ENCODE results near the gene AGBL3. TPM values are rescaled to one million over a fixed set of nuclear protein-coding genes. Genes with fewer than 3 reads are reported as not detected.

AGBL3 gene
- total RNA-seq, 1 donor from 2014 or later = 3.4 TPM

- no peaks in the 10 kb centered on the region for H3K27me3 Mint-ChIP-seq
- DNase-seq = no peak
- H3K27ac Mint-ChIP-seq = no peak overlapping the region
- H3K4me1 Mint-ChIP-seq = peaks cover 11% of the 10 kb centered on the region
- H3K4me3 Mint-ChIP-seq = no peak overlapping the region
- H3K36me3 Mint-ChIP-seq (ENCODE audit: low read depth) = peaks cover 15% of the 10 kb centered on the region
- intact Hi-C loops (cut with micrococcal nuclease) = loop anchor here (10.0 kb wide), 2 partner anchors 721 to 809 kb away; partner anchors contain the start of gene AKR1B1
- H3K9me3 Mint-ChIP-seq = peaks cover 6% of the 10 kb centered on the region
Measured at GRCh38 chr7:135175931-135176330, 189.6 kb downstream of the AGBL3 start.

- H3K27me3 Mint-ChIP-seq = no peaks in the 10 kb centered on the region
- intact Hi-C loops (cut with micrococcal nuclease) = loop anchor here (10.0 kb wide), 2 partner anchors 722 to 808 kb away; partner anchors contain the start of gene AKR1B1
- no peak for DNase-seq
- no peak overlapping the region for H3K4me3 Mint-ChIP-seq
- H3K4me1 Mint-ChIP-seq = peaks cover 2% of the 10 kb centered on the region
- peaks cover 26% of the 10 kb centered on the region for H3K36me3 Mint-ChIP-seq (ENCODE audit: low read depth)
- H3K27ac Mint-ChIP-seq = no peak overlapping the region
- H3K9me3 Mint-ChIP-seq = peaks cover 6% of the 10 kb centered on the region
Measured at GRCh38 chr7:135177028-135177696, 190.9 kb downstream of the AGBL3 start.

- DNase-seq = no peak
- Mint-ChIP-seq H3K27me3 (no peaks in the 10 kb centered on the region), H3K9me3 (peaks cover 13% of the 10 kb centered on the region), H3K27ac (no peak overlapping the region), H3K4me3 (no peak overlapping the region), H3K36me3 (ENCODE audit: low read depth) (peaks cover 38% of the 10 kb centered on the region), H3K4me1 (no peaks in the 10 kb centered on the region)
- intact Hi-C loops (cut with micrococcal nuclease) = loop anchor here (10.0 kb wide), 2 partner anchors 724 to 806 kb away; partner anchors contain the start of gene AKR1B1
Measured at GRCh38 chr7:135178364-135178763, 192.1 kb downstream of the AGBL3 start.

GRCh38 chr7:135179321-135179925 lies 193.1 kb downstream of the AGBL3 start:
- Mint-ChIP-seq H3K4me3 (no peak overlapping the region), H3K27me3 (no peaks in the 10 kb centered on the region), H3K9me3 (peaks cover 13% of the 10 kb centered on the region), H3K4me1 (no peaks in the 10 kb centered on the region), H3K36me3 (ENCODE audit: low read depth) (peaks cover 48% of the 10 kb centered on the region), H3K27ac (no peak overlapping the region)
- no peak for DNase-seq
- intact Hi-C loops (cut with micrococcal nuclease) = loop anchor here (10.0 kb wide), 2 partner anchors 725 to 805 kb away; partner anchors contain the start of gene AKR1B1

- Mint-ChIP-seq H3K27ac (no peak overlapping the region), H3K4me3 (no peak overlapping the region), H3K9me3 (peaks cover 13% of the 10 kb centered on the region), H3K36me3 (ENCODE audit: low read depth) (peaks cover 50% of the 10 kb centered on the region), H3K4me1 (no peaks in the 10 kb centered on the region), H3K27me3 (no peaks in the 10 kb centered on the region)
- no peak for DNase-seq
- intact Hi-C loops (cut with micrococcal nuclease) = no loop called here
Measured at GRCh38 chr7:135180122-135180521, 193.8 kb downstream of the AGBL3 start.

- Mint-ChIP-seq H3K4me1 (no peaks in the 10 kb centered on the region), H3K4me3 (no peak overlapping the region), H3K9me3 (peaks cover 13% of the 10 kb centered on the region), H3K36me3 (ENCODE audit: low read depth) (peaks cover 51% of the 10 kb centered on the region), H3K27ac (no peak overlapping the region), H3K27me3 (no peaks in the 10 kb centered on the region)
- no peak for DNase-seq
- intact Hi-C loops (cut with micrococcal nuclease) = no loop called here
Measured at GRCh38 chr7:135181261-135181928, 195.1 kb downstream of the AGBL3 start.

- Mint-ChIP-seq H3K27ac (no peak overlapping the region), H3K4me1 (peaks cover 5% of the 10 kb centered on the region), H3K9me3 (peaks cover 13% of the 10 kb centered on the region), H3K27me3 (no peaks in the 10 kb centered on the region), H3K36me3 (ENCODE audit: low read depth) (peaks cover 57% of the 10 kb centered on the region), H3K4me3 (no peak overlapping the region)
- DNase-seq = no peak
- intact Hi-C loops (cut with micrococcal nuclease) = no loop called here
Measured at GRCh38 chr7:135181929-135182678, 195.8 kb downstream of the AGBL3 start.

GRCh38 chr7:135183478-135183877 lies 197.2 kb downstream of the AGBL3 start:
- Mint-ChIP-seq H3K4me3 (no peak overlapping the region), H3K9me3 (peaks cover 10% of the 10 kb centered on the region), H3K4me1 (peaks cover 5% of the 10 kb centered on the region), H3K27me3 (no peaks in the 10 kb centered on the region), H3K27ac (no peak overlapping the region), H3K36me3 (ENCODE audit: low read depth) (peaks cover 65% of the 10 kb centered on the region)
- intact Hi-C loops (cut with micrococcal nuclease) = no loop called here
- no peak for DNase-seq

- Mint-ChIP-seq H3K27me3 (no peaks in the 10 kb centered on the region), H3K36me3 (ENCODE audit: low read depth) (peaks cover 63% of the 10 kb centered on the region), H3K9me3 (peaks cover 10% of the 10 kb centered on the region), H3K4me1 (peaks cover 5% of the 10 kb centered on the region), H3K27ac (no peak overlapping the region), H3K4me3 (no peak overlapping the region)
- intact Hi-C loops (cut with micrococcal nuclease) = no loop called here
- DNase-seq = no peak
Measured at GRCh38 chr7:135184254-135184841, 198.0 kb downstream of the AGBL3 start.

Other genes with a start within 250 kb of the AGBL3 start
- 7.2 and 8.2 TPM in 2 replicates for gene CALD1, start 206.9 kb upstream of the AGBL3 start, total RNA-seq
- gene TMEM140, start 161.6 kb downstream of the AGBL3 start, total RNA-seq = 2.2 TPM in 2 replicates
- gene CYREN, start 184.2 kb downstream of the AGBL3 start, total RNA-seq = 52.8 and 55.1 TPM in 2 replicates
- gene WDR91, start 225.0 kb downstream of the AGBL3 start, total RNA-seq = 25.8 and 26.6 TPM in 2 replicates
- not detected in 2 replicates for gene STRA8, start 247.3 kb downstream of the AGBL3 start, total RNA-seq

Measured in activated CD4-positive, alpha-beta T cell treated with anti-CD3 and anti-CD28 coated beads, Interleukin-2, amount 10 ng/mL, durations not matched to agents 24 days and 14 days (primary cell).